SK-N-SH treated with all-trans-retinoic acid at 6 μM for 48 hours (cell line): ENCODE data around the gene STK11.

ENCODE experiments used
- ARNTL ChIP-seq: fragments of 450-650 bp; formaldehyde crosslinking; IDR thresholded peaks from 2 replicates; pipeline ENCODE4 v1.5.0; 2020; ENCODE audit warnings: low read depth, mild to moderate bottlenecking, moderate library complexity, borderline replicate concordance
- GLIS3 ChIP-seq: fragments of 250-450 bp; sonication (Bioruptor Pico); IDR thresholded peaks from 2 replicates; pipeline ENCODE4 v1.5.0; 2020; ENCODE audit warnings: mild to moderate bottlenecking, moderate library complexity
- ISL1 ChIP-seq: fragments of 250-450 bp; sonication (Bioruptor Pico); IDR thresholded peaks from 2 replicates; pipeline ENCODE4 v2.1.2; 2022; ENCODE audit warnings: mild to moderate bottlenecking, moderate library complexity
- OSR1 ChIP-seq: fragments of 250-450 bp; sonication (Bioruptor Pico); IDR thresholded peaks from 2 replicates; pipeline ENCODE4 v1.8.0; 2022; ENCODE audit warnings: moderate library complexity, mild to moderate bottlenecking, inconsistent platforms
- PATZ1 ChIP-seq: fragments of 250-450 bp; sonication (Bioruptor Pico); IDR thresholded peaks from 2 replicates; pipeline ENCODE4 v1.8.0; 2020; ENCODE audit warnings: mild to moderate bottlenecking, moderate library complexity, borderline replicate concordance
- RARB ChIP-seq: fragments of 250-450 bp; sonication (Bioruptor Pico); IDR thresholded peaks from 2 replicates; pipeline ENCODE4 v1.8.0; 2021; ENCODE audit warnings: mild to moderate bottlenecking, moderate library complexity
- ZC3H10 ChIP-seq: fragments of 250-450 bp; sonication (Bioruptor Pico); IDR thresholded peaks from 2 replicates; pipeline ENCODE4 v1.5.1; 2021; ENCODE audit warnings: mild to moderate bottlenecking, moderate library complexity
- ZFP30 ChIP-seq: fragments of 450-650 bp; formaldehyde crosslinking; IDR thresholded peaks from 2 replicates; pipeline ENCODE4 v1.5.0; 2022; ENCODE audit warnings: mild to moderate bottlenecking, moderate library complexity

- no peak for TF ChIP-seq PATZ1
- TF ChIP-seq ZC3H10 (CRISPR knock-in tag): no peak
- no peak for TF ChIP-seq OSR1
- TF ChIP-seq RARB (CRISPR knock-in tag): no peak
- TF ChIP-seq ISL1 (CRISPR knock-in tag): no peak
- no peak for TF ChIP-seq GLIS3
- TF ChIP-seq ZFP30 (CRISPR knock-in tag): no peak
- no peak for TF ChIP-seq ARNTL (CRISPR knock-in tag)
Measured at GRCh38 chr19:1247748-1248138, 42.2 kb downstream of the STK11 start.
